ENCODE measurements around the gene HSDL2.

HSDL2 gene

GRCh38 chr9:112475318-112475717 lies 95.4 kb downstream of the HSDL2 start:
- H3K4me1 ChIP-seq (ENCODE audit: control insufficient read depth, insufficient read depth, low read length, poor library complexity, severe bottlenecking), result no peaks in the 10 kb centered on the region
- no peaks in the 10 kb centered on the region for H3K36me3 ChIP-seq (ENCODE audit: control insufficient read depth, insufficient read depth, low read length)
- no peaks in the 10 kb centered on the region for H3K27me3 ChIP-seq (replicated peaks; ENCODE audit: control insufficient read depth, insufficient read depth, low read length, poor library complexity, severe bottlenecking)
- no peak for DNase-seq
- no peak overlapping the region for H3K4me3 ChIP-seq (ENCODE audit: insufficient read depth, low read depth, low read length, poor library complexity, severe bottlenecking)
- no peaks in the 10 kb centered on the region for H3K9me3 ChIP-seq (ENCODE audit: control insufficient read depth, low read length)
- H3K27ac ChIP-seq (ENCODE audit: insufficient read depth, low read length, poor library complexity, severe bottlenecking), result no peak overlapping the region

- Histone ChIP-seq H3K27me3 (replicated peaks; ENCODE audit: control insufficient read depth, insufficient read depth, low read length, poor library complexity, severe bottlenecking) (no peaks in the 10 kb centered on the region), H3K27ac (ENCODE audit: insufficient read depth, low read length, poor library complexity, severe bottlenecking) (no peak overlapping the region), H3K4me1 (ENCODE audit: control insufficient read depth, insufficient read depth, low read length, poor library complexity, severe bottlenecking) (no peaks in the 10 kb centered on the region), H3K9me3 (ENCODE audit: control insufficient read depth, low read length) (no peaks in the 10 kb centered on the region), H3K36me3 (ENCODE audit: control insufficient read depth, insufficient read depth, low read length) (no peaks in the 10 kb centered on the region), H3K4me3 (ENCODE audit: insufficient read depth, low read depth, low read length, poor library complexity, severe bottlenecking) (no peak overlapping the region)
- no peak for DNase-seq
Measured at GRCh38 chr9:112477330-112477729, 97.4 kb downstream of the HSDL2 start.

- Histone ChIP-seq H3K27ac (ENCODE audit: insufficient read depth, low read length, poor library complexity, severe bottlenecking) (no peak overlapping the region), H3K4me1 (ENCODE audit: control insufficient read depth, insufficient read depth, low read length, poor library complexity, severe bottlenecking) (no peaks in the 10 kb centered on the region), H3K27me3 (replicated peaks; ENCODE audit: control insufficient read depth, insufficient read depth, low read length, poor library complexity, severe bottlenecking) (no peaks in the 10 kb centered on the region), H3K36me3 (ENCODE audit: control insufficient read depth, insufficient read depth, low read length) (no peaks in the 10 kb centered on the region), H3K4me3 (ENCODE audit: insufficient read depth, low read depth, low read length, poor library complexity, severe bottlenecking) (no peak overlapping the region), H3K9me3 (ENCODE audit: control insufficient read depth, low read length) (no peaks in the 10 kb centered on the region)
- no peak for DNase-seq
Measured at GRCh38 chr9:112479221-112479620, 99.3 kb downstream of the HSDL2 start.

- no peak overlapping the region for H3K4me3 ChIP-seq (ENCODE audit: insufficient read depth, low read depth, low read length, poor library complexity, severe bottlenecking)
- H3K27me3 ChIP-seq (replicated peaks; ENCODE audit: control insufficient read depth, insufficient read depth, low read length, poor library complexity, severe bottlenecking), result no peaks in the 10 kb centered on the region
- H3K27ac ChIP-seq (ENCODE audit: insufficient read depth, low read length, poor library complexity, severe bottlenecking), result no peak overlapping the region
- no peaks in the 10 kb centered on the region for H3K9me3 ChIP-seq (ENCODE audit: control insufficient read depth, low read length)
- no peak for DNase-seq
- no peaks in the 10 kb centered on the region for H3K4me1 ChIP-seq (ENCODE audit: control insufficient read depth, insufficient read depth, low read length, poor library complexity, severe bottlenecking)
- H3K36me3 ChIP-seq (ENCODE audit: control insufficient read depth, insufficient read depth, low read length), result no peaks in the 10 kb centered on the region
Measured at GRCh38 chr9:112484607-112485006, 104.7 kb downstream of the HSDL2 start.

GRCh38 chr9:112485574-112485973 lies 105.7 kb downstream of the HSDL2 start:
- Histone ChIP-seq H3K9me3 (ENCODE audit: control insufficient read depth, low read length) (no peaks in the 10 kb centered on the region), H3K27ac (ENCODE audit: insufficient read depth, low read length, poor library complexity, severe bottlenecking) (no peak overlapping the region), H3K27me3 (replicated peaks; ENCODE audit: control insufficient read depth, insufficient read depth, low read length, poor library complexity, severe bottlenecking) (no peaks in the 10 kb centered on the region), H3K4me3 (ENCODE audit: insufficient read depth, low read depth, low read length, poor library complexity, severe bottlenecking) (peak overlapping the region; percentile 84), H3K36me3 (ENCODE audit: control insufficient read depth, insufficient read depth, low read length) (no peaks in the 10 kb centered on the region), H3K4me1 (ENCODE audit: control insufficient read depth, insufficient read depth, low read length, poor library complexity, severe bottlenecking) (no peaks in the 10 kb centered on the region)
- DNase-seq, result no peak

- DNase-seq, result peak; percentile 53 to 75 (median 67)
- peak within 1 kb of the TSS; percentile 85 for H3K4me3 ChIP-seq (ENCODE audit: insufficient read depth, low read depth, low read length, poor library complexity, severe bottlenecking)
Measured at GRCh38 chr9:112486221-112487007, 106.5 kb downstream of the HSDL2 start, which contains the start of gene KIAA1958. KIAA1958 (plus strand) TSS chr9:112486827; CDS start chr9:112574081, 87,254 bp downstream.

GRCh38 chr9:112487008-112487798 lies 107.3 kb downstream of the HSDL2 start:
- Histone ChIP-seq H3K27ac (ENCODE audit: insufficient read depth, low read length, poor library complexity, severe bottlenecking) (no peak overlapping the region), H3K9me3 (ENCODE audit: control insufficient read depth, low read length) (no peaks in the 10 kb centered on the region), H3K27me3 (replicated peaks; ENCODE audit: control insufficient read depth, insufficient read depth, low read length, poor library complexity, severe bottlenecking) (no peaks in the 10 kb centered on the region), H3K36me3 (ENCODE audit: control insufficient read depth, insufficient read depth, low read length) (no peaks in the 10 kb centered on the region), H3K4me1 (ENCODE audit: control insufficient read depth, insufficient read depth, low read length, poor library complexity, severe bottlenecking) (no peaks in the 10 kb centered on the region), H3K4me3 (ENCODE audit: insufficient read depth, low read depth, low read length, poor library complexity, severe bottlenecking) (peak overlapping the region; percentile 85)
- peak; percentile 8 to 22 (median 16) for DNase-seq

More at GRCh38 chr9:112486221-112487007, 106.5 kb downstream of the HSDL2 start, which contains the start of gene KIAA1958:
- H3K36me3 ChIP-seq (ENCODE audit: control insufficient read depth, insufficient read depth, low read length), result no peaks in the 10 kb centered on the region
- peak within 1 kb of the TSS; percentile 32 for H3K27ac ChIP-seq (ENCODE audit: insufficient read depth, low read length, poor library complexity, severe bottlenecking)
- H3K9me3 ChIP-seq (ENCODE audit: control insufficient read depth, low read length), result no peaks in the 10 kb centered on the region
- H3K4me1 ChIP-seq (ENCODE audit: control insufficient read depth, insufficient read depth, low read length, poor library complexity, severe bottlenecking), result no peaks in the 10 kb centered on the region
- no peaks in the 10 kb centered on the region for H3K27me3 ChIP-seq (replicated peaks; ENCODE audit: control insufficient read depth, insufficient read depth, low read length, poor library complexity, severe bottlenecking)

- Histone ChIP-seq H3K4me3 (ENCODE audit: insufficient read depth, low read depth, low read length, poor library complexity, severe bottlenecking) (peak overlapping the region; percentile 85), H3K9me3 (ENCODE audit: control insufficient read depth, low read length) (no peaks in the 10 kb centered on the region), H3K27ac (ENCODE audit: insufficient read depth, low read length, poor library complexity, severe bottlenecking) (no peak overlapping the region), H3K4me1 (ENCODE audit: control insufficient read depth, insufficient read depth, low read length, poor library complexity, severe bottlenecking) (no peaks in the 10 kb centered on the region), H3K36me3 (ENCODE audit: control insufficient read depth, insufficient read depth, low read length) (no peaks in the 10 kb centered on the region), H3K27me3 (replicated peaks; ENCODE audit: control insufficient read depth, insufficient read depth, low read length, poor library complexity, severe bottlenecking) (no peaks in the 10 kb centered on the region)
- DNase-seq, result no peak
Measured at GRCh38 chr9:112487799-112488340, 108.0 kb downstream of the HSDL2 start.

GRCh38 chr9:112489039-112489546 lies 109.2 kb downstream of the HSDL2 start:
- Histone ChIP-seq H3K36me3 (ENCODE audit: control insufficient read depth, insufficient read depth, low read length) (no peaks in the 10 kb centered on the region), H3K4me3 (ENCODE audit: insufficient read depth, low read depth, low read length, poor library complexity, severe bottlenecking) (no peak overlapping the region), H3K4me1 (ENCODE audit: control insufficient read depth, insufficient read depth, low read length, poor library complexity, severe bottlenecking) (no peaks in the 10 kb centered on the region), H3K27ac (ENCODE audit: insufficient read depth, low read length, poor library complexity, severe bottlenecking) (no peak overlapping the region), H3K9me3 (ENCODE audit: control insufficient read depth, low read length) (no peaks in the 10 kb centered on the region), H3K27me3 (replicated peaks; ENCODE audit: control insufficient read depth, insufficient read depth, low read length, poor library complexity, severe bottlenecking) (no peaks in the 10 kb centered on the region)
- no peak for DNase-seq
